ENCODE measurements around the gene UBA1.
A peak's percentile ranks its signal among the peaks of the same experiment; 100 is the strongest.

UBA1 gene

DNA sequence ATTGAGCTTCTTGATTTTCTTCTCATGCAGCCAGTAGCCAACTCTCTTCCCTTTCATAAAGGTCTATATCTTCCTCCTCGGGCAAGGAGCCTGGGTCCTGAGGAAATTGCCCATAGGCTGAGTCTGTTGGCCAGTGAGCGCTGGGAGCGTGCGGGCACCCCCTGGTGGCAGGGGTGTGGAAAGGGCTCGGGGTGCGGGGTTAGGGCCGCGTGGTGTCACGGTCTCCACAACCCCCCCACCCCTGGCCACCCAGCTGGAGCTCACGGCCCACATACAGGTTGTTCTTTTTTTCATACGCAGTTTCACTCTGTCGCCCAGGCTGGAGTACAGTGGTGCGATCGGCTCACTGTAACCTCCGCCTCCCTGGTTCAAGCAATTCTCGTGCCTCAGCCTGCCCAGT lies 35.5 kb upstream of the UBA1 start:
- H3K27me3 ChIP-seq (ENCODE audit: insufficient read depth, low read length, poor library complexity, severe bottlenecking): no peaks in the 10 kb centered on the region
- no peak overlapping the region for H3K4me3 ChIP-seq (ENCODE audit: low read length, poor library complexity, severe bottlenecking)
- no peaks in the 10 kb centered on the region for H3F3A ChIP-seq (ENCODE audit: low read depth)
- peaks cover 19% of the 10 kb centered on the region; the same call in 1 of the 2 replicates for H3K36me3 ChIP-seq (ENCODE audit: insufficient read depth, low read length)
- H3K4me1 ChIP-seq (ENCODE audit: insufficient read depth, low read length, poor library complexity, severe bottlenecking): no peaks in the 10 kb centered on the region
- H2AFZ ChIP-seq (ENCODE audit: low read length): no peak overlapping the region
- no peak for TF ChIP-seq EZH2phosphoT487 (IDR thresholded peaks at IDR 0.05; ENCODE audit: borderline replicate concordance)
- TF ChIP-seq, protein P1, sequence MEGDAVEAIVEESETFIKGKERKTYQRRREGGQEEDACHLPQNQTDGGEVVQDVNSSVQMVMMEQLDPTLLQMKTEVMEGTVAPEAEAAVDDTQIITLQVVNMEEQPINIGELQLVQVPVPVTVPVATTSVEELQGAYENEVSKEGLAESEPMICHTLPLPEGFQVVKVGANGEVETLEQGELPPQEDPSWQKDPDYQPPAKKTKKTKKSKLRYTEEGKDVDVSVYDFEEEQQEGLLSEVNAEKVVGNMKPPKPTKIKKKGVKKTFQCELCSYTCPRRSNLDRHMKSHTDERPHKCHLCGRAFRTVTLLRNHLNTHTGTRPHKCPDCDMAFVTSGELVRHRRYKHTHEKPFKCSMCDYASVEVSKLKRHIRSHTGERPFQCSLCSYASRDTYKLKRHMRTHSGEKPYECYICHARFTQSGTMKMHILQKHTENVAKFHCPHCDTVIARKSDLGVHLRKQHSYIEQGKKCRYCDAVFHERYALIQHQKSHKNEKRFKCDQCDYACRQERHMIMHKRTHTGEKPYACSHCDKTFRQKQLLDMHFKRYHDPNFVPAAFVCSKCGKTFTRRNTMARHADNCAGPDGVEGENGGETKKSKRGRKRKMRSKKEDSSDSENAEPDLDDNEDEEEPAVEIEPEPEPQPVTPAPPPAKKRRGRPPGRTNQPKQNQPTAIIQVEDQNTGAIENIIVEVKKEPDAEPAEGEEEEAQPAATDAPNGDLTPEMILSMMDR (conservative IDR thresholded peaks at IDR 0.05; ENCODE audit: low read length): 0 out of 2 replicates have a peak, but pooled peaks have one; percentile 10
- H3K9ac ChIP-seq (ENCODE audit: low read depth, low read length, poor library complexity, severe bottlenecking): no peak overlapping the region
- peaks cover 16% of the 10 kb centered on the region for H4K20me1 ChIP-seq (ENCODE audit: insufficient read depth, low read length, poor library complexity, severe bottlenecking)
- no peaks in the 10 kb centered on the region for H3K9me3 ChIP-seq (ENCODE audit: insufficient read depth, low read depth, low read length)
- H3K4me2 ChIP-seq (ENCODE audit: low read depth, low read length, poor library complexity, severe bottlenecking): no peak overlapping the region
- H3K79me2 ChIP-seq (ENCODE audit: insufficient read depth, low read length): peaks cover 78% of the 10 kb centered on the region
- no peaks in the 10 kb centered on the region for H3K9me2 ChIP-seq (replicated peaks; ENCODE audit: low read depth, low read length)

DNA sequence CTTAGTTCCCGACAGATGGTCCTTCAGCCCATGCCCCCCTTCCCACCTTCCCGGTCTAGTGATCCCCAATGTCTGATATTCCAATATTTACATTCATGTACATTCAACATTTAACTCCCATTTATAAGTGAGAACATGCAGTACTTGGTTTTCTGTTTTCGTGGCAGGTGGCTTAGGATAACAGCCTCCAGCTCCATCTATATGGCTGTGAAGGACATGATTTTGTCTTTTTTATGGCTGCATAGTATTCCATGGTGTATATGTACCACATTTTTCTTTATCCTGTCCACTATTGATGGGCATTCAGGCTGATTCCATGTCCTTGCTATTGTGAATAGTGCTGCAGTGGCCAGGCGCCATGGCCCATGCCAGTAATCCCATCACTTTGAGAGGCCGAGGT lies 34.8 kb upstream of the UBA1 start:
- peaks cover 9% of the 10 kb centered on the region for H4K20me1 ChIP-seq (ENCODE audit: insufficient read depth, low read length, poor library complexity, severe bottlenecking)
- no peak for TF ChIP-seq EZH2phosphoT487 (IDR thresholded peaks at IDR 0.05; ENCODE audit: borderline replicate concordance)
- TF ChIP-seq, protein P1 (conservative IDR thresholded peaks at IDR 0.05; ENCODE audit: low read length): no peak
- no peaks in the 10 kb centered on the region for H3F3A ChIP-seq (ENCODE audit: low read depth)
- H3K36me3 ChIP-seq (ENCODE audit: insufficient read depth, low read length): peaks cover 14% of the 10 kb centered on the region; the same call in 1 of the 2 replicates
- H3K9me2 ChIP-seq (replicated peaks; ENCODE audit: low read depth, low read length): no peaks in the 10 kb centered on the region
- no peak overlapping the region for H3K4me3 ChIP-seq (ENCODE audit: low read length, poor library complexity, severe bottlenecking)
- no peak overlapping the region for H3K9ac ChIP-seq (ENCODE audit: low read depth, low read length, poor library complexity, severe bottlenecking)
- no peaks in the 10 kb centered on the region for H3K4me1 ChIP-seq (ENCODE audit: insufficient read depth, low read length, poor library complexity, severe bottlenecking)
- H3K9me3 ChIP-seq (ENCODE audit: insufficient read depth, low read depth, low read length): no peaks in the 10 kb centered on the region
- no peak overlapping the region for H3K4me2 ChIP-seq (ENCODE audit: low read depth, low read length, poor library complexity, severe bottlenecking)
- H3K27me3 ChIP-seq (ENCODE audit: insufficient read depth, low read length, poor library complexity, severe bottlenecking): no peaks in the 10 kb centered on the region
- peaks cover 76% of the 10 kb centered on the region for H3K79me2 ChIP-seq (ENCODE audit: insufficient read depth, low read length)
- no peak overlapping the region for H2AFZ ChIP-seq (ENCODE audit: low read length)

DNA sequence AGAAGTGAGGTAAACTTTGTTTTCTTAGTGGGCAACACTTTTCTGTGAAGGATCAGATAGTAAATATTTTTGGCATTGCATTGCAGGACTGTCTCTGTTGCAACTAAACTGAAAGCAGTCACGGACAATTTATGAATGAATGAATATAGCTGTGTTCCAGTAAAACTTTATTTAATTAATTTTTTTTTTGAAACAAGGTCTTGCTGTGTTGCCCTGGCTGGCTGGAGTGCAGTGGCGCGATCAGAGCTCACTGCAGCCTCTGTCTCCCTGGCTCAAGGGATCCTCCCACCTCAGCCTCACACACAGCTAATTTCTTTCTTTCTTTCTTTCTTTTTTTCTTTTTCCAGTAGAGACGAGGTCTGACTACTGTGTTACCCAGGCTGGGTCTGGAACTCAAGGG lies 32.8 kb upstream of the UBA1 start:
- H4K20me1 ChIP-seq (ENCODE audit: insufficient read depth, low read length, poor library complexity, severe bottlenecking): peaks cover 8% of the 10 kb centered on the region
- no peaks in the 10 kb centered on the region for H3K9me3 ChIP-seq (ENCODE audit: insufficient read depth, low read depth, low read length)
- TF ChIP-seq EZH2phosphoT487 (IDR thresholded peaks at IDR 0.05; ENCODE audit: borderline replicate concordance): no peak
- TF ChIP-seq, protein P1 (conservative IDR thresholded peaks at IDR 0.05; ENCODE audit: low read length): no peak
- H3K27me3 ChIP-seq (ENCODE audit: insufficient read depth, low read length, poor library complexity, severe bottlenecking): no peaks in the 10 kb centered on the region
- peaks cover 72% of the 10 kb centered on the region for H3K79me2 ChIP-seq (ENCODE audit: insufficient read depth, low read length)
- no peaks in the 10 kb centered on the region for H3K4me1 ChIP-seq (ENCODE audit: insufficient read depth, low read length, poor library complexity, severe bottlenecking)
- H3K36me3 ChIP-seq (ENCODE audit: insufficient read depth, low read length): peaks cover 7% of the 10 kb centered on the region; the same call in 1 of the 2 replicates
- no peak overlapping the region for H3K4me3 ChIP-seq (ENCODE audit: low read length, poor library complexity, severe bottlenecking)
- H3K9me2 ChIP-seq (replicated peaks; ENCODE audit: low read depth, low read length): no peaks in the 10 kb centered on the region
- no peak overlapping the region for H3K9ac ChIP-seq (ENCODE audit: low read depth, low read length, poor library complexity, severe bottlenecking)
- H3F3A ChIP-seq (ENCODE audit: low read depth): no peaks in the 10 kb centered on the region
- no peak overlapping the region for H3K4me2 ChIP-seq (ENCODE audit: low read depth, low read length, poor library complexity, severe bottlenecking)
- H2AFZ ChIP-seq (ENCODE audit: low read length): no peak overlapping the region
